ENCODE data around the gene NUCB2. TPM values are rescaled to one million over a fixed set of nuclear protein-coding genes. Genes with fewer than 3 reads are reported as not detected.

NUCB2 gene
- total and polyA plus RNA-seq, 2 of the 8 experiments (the other 6 are each of a cell fraction or from before 2014, with no cell fraction given) = 9.0 to 34.2 TPM

- no peak for TF ChIP-seq TBP (IDR thresholded peaks at IDR 0.05; ENCODE audit: low read depth, low read length)
- no peak for TF ChIP-seq MAX (IDR thresholded peaks at IDR 0.05)
- TF ChIP-seq E2F6 (IDR thresholded peaks at IDR 0.05) = no peak
Observed at GRCh38 chr11:17263769-17264168, 12.8 kb upstream of the NUCB2 start (continued).

Measured in H1 (cell line).